GM12874 (cell line): ENCODE results near the gene RABL3.

Experiments
- CTCF ChIP-seq: IDR thresholded peaks from 2 replicates; pipeline ENCODE4 v1.5.1; 2011; ENCODE audit warnings: low read depth, mild to moderate bottlenecking, control low read depth, low read length, moderate library complexity; ENCODE audit not compliant: insufficient read depth

RABL3 gene

DNA sequence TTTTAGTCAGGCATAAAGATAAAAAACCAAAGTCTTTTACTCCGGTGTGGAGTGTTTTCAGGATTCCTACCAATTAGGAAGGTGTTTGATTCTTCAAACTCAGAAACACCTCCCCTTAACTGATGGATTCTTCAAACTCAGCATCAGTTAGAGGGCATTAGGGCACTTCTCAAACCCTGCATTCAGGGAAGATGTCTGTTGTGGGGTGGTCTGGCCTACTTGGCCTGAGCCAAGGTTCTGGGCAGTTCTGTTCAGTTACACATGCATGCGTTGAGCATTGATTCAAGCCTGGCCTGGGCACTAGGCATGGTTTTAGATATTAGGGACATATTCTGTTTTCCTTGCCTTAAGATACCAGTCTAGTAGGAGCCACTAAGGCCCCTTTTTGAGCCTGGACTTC, 61.3 kb downstream of the RABL3 start:
- TF ChIP-seq CTCF = no peak

- TF ChIP-seq CTCF = no peak
These were observed 62.0 kb downstream of the RABL3 start for GRCh38 chr3:120680193-120680894.

GRCh38 chr3:120678984-120679383, 63.3 kb downstream of the RABL3 start:
- TF ChIP-seq CTCF = no peak

- TF ChIP-seq CTCF = no peak
These were observed 63.9 kb downstream of the RABL3 start for GRCh38 chr3:120678331-120678947.

DNA sequence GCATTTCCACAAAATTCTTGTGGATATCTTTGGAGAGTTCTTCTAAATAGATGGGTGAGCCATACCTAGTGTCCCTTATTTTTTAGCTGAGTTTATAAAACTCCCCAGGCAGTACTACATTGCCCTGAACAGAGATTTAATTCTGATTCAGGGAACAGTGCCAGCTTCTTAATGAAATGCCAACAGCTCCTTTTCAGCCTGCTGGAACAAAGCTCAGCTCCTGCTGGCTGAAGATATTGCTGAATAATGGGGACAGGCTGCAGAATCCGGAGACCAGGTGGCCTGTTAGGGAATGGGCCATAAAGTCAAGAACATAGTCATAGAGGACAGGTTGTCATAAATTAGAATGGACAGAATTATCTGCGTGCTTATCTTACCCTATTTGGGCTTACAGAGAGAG, 69.2 kb downstream of the RABL3 start:
- TF ChIP-seq CTCF = no peak

DNA sequence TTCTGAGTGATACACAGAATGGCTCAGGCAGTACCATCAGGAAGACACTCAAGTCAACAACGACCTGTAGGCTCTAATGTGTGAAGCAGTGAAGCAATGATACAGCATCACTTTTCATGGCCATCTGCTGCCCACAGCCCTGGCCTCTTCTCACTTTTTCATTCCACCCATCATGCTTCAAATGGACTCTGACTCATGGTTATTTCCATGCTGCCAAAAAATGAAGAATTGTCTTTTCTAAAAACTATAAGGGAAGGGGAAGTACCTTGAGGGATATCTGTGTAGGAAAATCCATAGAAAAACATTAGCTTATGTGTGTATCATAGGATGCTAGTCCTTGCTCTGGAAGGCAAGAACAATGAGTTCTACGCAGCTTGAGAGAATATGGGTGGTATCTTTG, 71.7 kb downstream of the RABL3 start:
- TF ChIP-seq CTCF = no peak

DNA sequence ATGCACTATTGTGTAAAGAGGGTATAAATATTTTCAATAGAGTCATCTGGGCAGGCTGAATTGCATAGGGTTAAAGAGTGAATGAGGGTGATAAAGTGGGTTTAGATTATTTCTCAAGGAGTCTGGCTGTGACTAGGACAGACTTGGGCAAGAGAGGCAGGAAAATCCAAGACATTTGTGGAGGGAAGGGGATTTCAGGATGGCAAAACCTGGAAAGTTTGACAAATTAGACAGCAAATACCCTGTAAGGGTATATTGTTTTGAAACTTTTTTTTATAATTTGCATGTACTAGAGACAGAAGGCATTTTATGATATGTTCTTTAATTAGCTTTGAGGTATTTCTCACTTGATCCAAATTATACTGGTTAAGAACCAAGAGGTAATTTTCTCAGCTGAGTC, 77.4 kb downstream of the RABL3 start:
- TF ChIP-seq CTCF = no peak
